Activated CD4-positive, alpha-beta memory T cell treated with anti-CD3 and anti-CD28 coated beads for 36 hours (primary cell): Measurements from ENCODE around the gene NMT1. TPM values are rescaled to one million over a fixed set of nuclear protein-coding genes. Genes with fewer than 3 reads are reported as not detected.

ENCODE experiments used
- CTCF ChIA-PET: fragments of 350-600 bp; sonication (Branson Sonifier 250); formaldehyde crosslinking; loops from one replicate; lab custom pipeline; 2021; ENCODE audit warnings: antibody characterized with exemption, inconsistent platforms; lab: Charles Lee
- POLR2A ChIA-PET: fragments of 350-600 bp; sonication (Branson Sonifier 250); formaldehyde crosslinking; loops from one replicate; lab custom pipeline; 2021; ENCODE audit warnings: antibody characterized with exemption; lab: Charles Lee
- DNase-seq: peaks from one replicate; pipeline ENCODE4 v3.0.0-alpha.2; 2020
- H3K27ac Mint-ChIP-seq: one replicate; pipeline ENCODE4 v1.8.0; 2021; ENCODE audit warnings: mixed read lengths
- H3K27me3 Mint-ChIP-seq: one replicate; pipeline ENCODE4 v1.8.0; 2021; ENCODE audit warnings: mixed read lengths
- H3K36me3 Mint-ChIP-seq: one replicate; pipeline ENCODE4 v1.8.0; 2021; ENCODE audit warnings: mixed read lengths
- H3K4me1 Mint-ChIP-seq: one replicate; pipeline ENCODE4 v1.8.0; 2021; ENCODE audit warnings: low read depth, mixed read lengths
- H3K4me3 Mint-ChIP-seq: one replicate; pipeline ENCODE4 v1.8.0; 2021; ENCODE audit warnings: mild to moderate bottlenecking, mixed read lengths
- H3K9me3 Mint-ChIP-seq: one replicate; pipeline ENCODE4 v1.8.0; 2021; ENCODE audit warnings: mixed read lengths
- intact Hi-C: fragments of 100-400 bp; cut with micrococcal nuclease; formaldehyde crosslinking; loops from one replicate; pipeline ENCODE4 v1.15.1; 2023
- total RNA-seq, 2 experiments: library from RNA; stranded (reverse); gene quantifications; one replicate each; pipeline ENCODE4 v1.2.3, GENCODE V29; 2021

The NMT1 gene
- total RNA-seq, 2 experiments from 2014 or later, result 158 TPM

DNA sequence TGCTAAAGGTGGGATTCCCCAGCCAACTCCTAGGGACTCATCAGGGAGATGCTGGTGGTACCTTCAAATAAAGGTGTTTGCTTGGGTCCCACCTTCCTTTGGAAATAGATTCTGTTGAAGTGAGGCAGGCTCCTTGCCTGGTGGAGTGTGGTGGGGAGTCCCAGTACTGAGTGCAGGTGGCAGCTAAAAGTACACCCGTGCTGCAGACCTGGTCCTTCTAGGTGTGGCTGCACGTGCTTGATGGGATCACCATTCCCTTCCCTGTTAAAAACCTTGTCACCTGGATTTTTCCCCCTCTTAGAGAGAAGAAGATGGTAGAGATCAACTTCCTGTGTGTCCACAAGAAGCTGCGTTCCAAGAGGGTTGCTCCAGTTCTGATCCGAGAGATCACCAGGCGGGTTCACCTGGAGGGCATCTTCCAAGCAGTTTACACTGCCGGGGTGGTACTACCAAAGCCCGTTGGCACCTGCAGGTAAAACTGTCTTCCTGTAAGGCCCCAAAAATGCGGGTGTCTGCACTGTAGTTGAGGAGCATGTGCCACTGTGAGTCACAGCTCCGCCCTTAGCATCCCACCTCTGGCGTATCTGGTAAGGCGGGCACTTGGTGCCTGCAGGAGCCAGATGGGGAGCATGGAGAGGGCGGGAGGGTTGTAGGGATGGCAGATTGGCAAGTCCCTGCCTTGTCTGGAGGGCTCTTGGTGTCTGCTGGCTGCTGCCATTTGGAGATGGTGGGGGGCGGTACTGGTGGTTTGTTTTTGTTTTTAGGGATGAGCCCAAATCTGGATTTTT is 37.2 kb downstream of the NMT1 start:
- DNase-seq, result no peak
- H3K27me3 Mint-ChIP-seq, result no peaks in the 10 kb centered on the region
- H3K9me3 Mint-ChIP-seq, result no peaks in the 10 kb centered on the region
- ChIA-PET CTCF (interaction anchor here (0.7 to 2.2 kb wide), 23 partner anchors 9 to 319 kb away, joined by 3 to 17 read pairs (median 6); partner anchors contain the start of gene ACBD4), POLR2A (interaction anchor here (1.1 kb wide), 1 partner anchor 50 kb away, joined by 3 read pairs; the partner anchor contains the start of gene HEXIM1)
- H3K4me3 Mint-ChIP-seq, result no peak overlapping the region
- H3K27ac Mint-ChIP-seq, result no peak overlapping the region
- intact Hi-C loops, result loop anchor here (5.0 kb wide), 1 partner anchor 66 kb away; no protein-coding TSS in a partner anchor
- no peaks in the 10 kb centered on the region for H3K4me1 Mint-ChIP-seq
- H3K36me3 Mint-ChIP-seq, result peaks cover 61% of the 10 kb centered on the region

- no peaks in the 10 kb centered on the region for H3K9me3 Mint-ChIP-seq
- DNase-seq, result peak; percentile 85
- no peak overlapping the region for H3K27ac Mint-ChIP-seq
- no peaks in the 10 kb centered on the region for H3K4me1 Mint-ChIP-seq
- H3K27me3 Mint-ChIP-seq, result no peaks in the 10 kb centered on the region
- ChIA-PET POLR2A (interaction anchor here (1.1 kb wide), 1 partner anchor 50 kb away, joined by 3 read pairs; the partner anchor contains the start of gene HEXIM1), CTCF (interaction anchor here (0.6 to 2.2 kb wide), 33 partner anchors 9 to 320 kb away, joined by 3 to 17 read pairs (median 5); partner anchors contain the start of genes ACBD4 and KIF18B)
- H3K4me3 Mint-ChIP-seq, result no peak overlapping the region
- H3K36me3 Mint-ChIP-seq, result peaks cover 62% of the 10 kb centered on the region
- intact Hi-C loops, result loop anchor here (5.0 kb wide), 1 partner anchor 67 kb away; no protein-coding TSS in a partner anchor
These were observed 37.9 kb downstream of the NMT1 start for GRCh38 chr17:45098869-45099616.

DNA sequence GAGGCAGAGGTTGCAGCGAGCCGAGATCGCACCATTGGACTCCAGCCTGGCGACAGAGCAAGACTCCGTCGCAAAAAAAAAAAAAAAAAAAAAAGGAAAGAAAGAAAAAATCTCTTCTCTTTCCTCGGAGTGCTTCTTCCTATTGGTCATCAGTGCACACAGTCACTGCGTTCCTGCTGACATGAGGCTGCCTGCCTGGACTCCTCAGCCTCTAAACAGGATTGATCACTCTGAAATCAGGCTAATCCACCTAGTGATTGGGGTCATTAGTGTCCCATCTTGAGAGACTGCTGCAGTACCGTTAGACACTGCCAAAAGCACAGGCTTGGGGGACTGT is 40.4 kb downstream of the NMT1 start:
- POLR2A ChIA-PET, result no interaction called here
- intact Hi-C loops, result no loop called here
- H3K27ac Mint-ChIP-seq, result no peak overlapping the region
- CTCF ChIA-PET, result no interaction called here
- peaks cover 52% of the 10 kb centered on the region for H3K36me3 Mint-ChIP-seq
- no peak overlapping the region for H3K4me3 Mint-ChIP-seq
- H3K4me1 Mint-ChIP-seq, result no peaks in the 10 kb centered on the region
- DNase-seq, result no peak
- no peaks in the 10 kb centered on the region for H3K27me3 Mint-ChIP-seq
- H3K9me3 Mint-ChIP-seq, result no peaks in the 10 kb centered on the region

- intact Hi-C loops, result no loop called here
- DNase-seq, result no peak
- Mint-ChIP-seq H3K4me3 (no peak overlapping the region), H3K27ac (no peak overlapping the region), H3K36me3 (peaks cover 48% of the 10 kb centered on the region), H3K27me3 (no peaks in the 10 kb centered on the region), H3K4me1 (no peaks in the 10 kb centered on the region), H3K9me3 (no peaks in the 10 kb centered on the region)
- ChIA-PET POLR2A (interaction anchor here (0.6 kb wide), 1 partner anchor 288 kb away, joined by 3 read pairs; no protein-coding TSS in a partner anchor), CTCF (interaction anchor here (1.9 kb wide), 1 partner anchor 33 kb away, joined by 6 read pairs; the partner anchor contains the start of gene ACBD4)
These were observed 41.0 kb downstream of the NMT1 start for GRCh38 chr17:45101883-45102811.

GRCh38 chr17:45102856-45103255 is 41.7 kb downstream of the NMT1 start:
- Mint-ChIP-seq H3K36me3 (peaks cover 44% of the 10 kb centered on the region), H3K4me3 (no peak overlapping the region)
- CTCF ChIA-PET, result interaction anchor here (1.2 to 1.9 kb wide), 2 partner anchors 10 to 32 kb away, joined by 4 to 6 read pairs; partner anchors contain the start of gene ACBD4

DNA sequence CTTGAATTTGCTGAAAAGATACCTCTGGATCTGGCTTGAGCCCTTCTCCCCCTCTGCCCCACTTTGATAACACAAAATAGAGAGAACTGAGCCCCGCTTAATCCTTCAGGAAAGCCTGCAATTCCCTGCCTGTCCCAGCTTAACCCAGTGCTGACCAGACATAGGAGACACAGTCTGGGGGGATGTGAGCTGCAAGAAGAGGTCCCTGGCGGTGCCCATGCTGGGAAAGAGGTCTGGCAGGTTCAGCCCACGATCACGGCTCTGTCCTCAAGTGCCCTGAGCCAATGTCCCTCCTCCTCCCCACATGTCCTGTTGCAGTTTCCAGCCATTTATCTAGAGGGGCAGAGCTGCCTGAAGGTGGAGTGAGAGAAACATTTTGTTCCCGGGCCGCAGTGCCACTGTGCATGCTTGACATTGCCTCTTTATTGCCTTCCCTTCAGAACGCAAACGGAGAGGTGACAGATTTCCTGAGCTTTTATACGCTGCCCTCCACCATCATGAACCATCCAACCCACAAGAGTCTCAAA is 42.2 kb downstream of the NMT1 start:
- H3K27ac Mint-ChIP-seq, result no peak overlapping the region
- CTCF ChIA-PET, result interaction anchor here (0.9 to 1.9 kb wide), 3 partner anchors 10 to 95 kb away, joined by 3 to 6 read pairs (median 4); partner anchors contain the start of gene ACBD4
- no peak overlapping the region for H3K4me3 Mint-ChIP-seq
- H3K9me3 Mint-ChIP-seq, result no peaks in the 10 kb centered on the region
- H3K4me1 Mint-ChIP-seq, result no peaks in the 10 kb centered on the region
- peaks cover 39% of the 10 kb centered on the region for H3K36me3 Mint-ChIP-seq
- intact Hi-C loops, result no loop called here
- DNase-seq, result no peak
- H3K27me3 Mint-ChIP-seq, result no peaks in the 10 kb centered on the region
- POLR2A ChIA-PET, result no interaction called here

More at GRCh38 chr17:45102856-45103255, 41.7 kb downstream of the NMT1 start:
- no peak for DNase-seq
- intact Hi-C loops, result no loop called here
- no peaks in the 10 kb centered on the region for H3K27me3 Mint-ChIP-seq
- H3K9me3 Mint-ChIP-seq, result no peaks in the 10 kb centered on the region
- H3K4me1 Mint-ChIP-seq, result no peaks in the 10 kb centered on the region
- POLR2A ChIA-PET, result interaction anchor here (0.6 kb wide), 1 partner anchor 288 kb away, joined by 3 read pairs; no protein-coding TSS in a partner anchor
- H3K27ac Mint-ChIP-seq, result no peak overlapping the region

- DNase-seq, result no peak
- intact Hi-C loops, result no loop called here
- ChIA-PET CTCF (interaction anchor here (0.9 to 1.9 kb wide), 3 partner anchors 11 to 94 kb away, joined by 3 to 6 read pairs (median 4); partner anchors contain the start of gene ACBD4), POLR2A (no interaction called here)
- Mint-ChIP-seq H3K4me3 (no peak overlapping the region), H3K27me3 (no peaks in the 10 kb centered on the region), H3K27ac (no peak overlapping the region), H3K36me3 (peaks cover 35% of the 10 kb centered on the region), H3K9me3 (no peaks in the 10 kb centered on the region), H3K4me1 (no peaks in the 10 kb centered on the region)
These were observed 42.9 kb downstream of the NMT1 start for GRCh38 chr17:45104029-45104428.

GRCh38 chr17:45104497-45104896 is 43.4 kb downstream of the NMT1 start:
- Mint-ChIP-seq H3K9me3 (no peaks in the 10 kb centered on the region), H3K36me3 (peaks cover 30% of the 10 kb centered on the region), H3K4me1 (no peaks in the 10 kb centered on the region), H3K4me3 (no peak overlapping the region), H3K27ac (no peak overlapping the region), H3K27me3 (no peaks in the 10 kb centered on the region)
- no peak for DNase-seq
- intact Hi-C loops, result no loop called here
- CTCF ChIA-PET, result interaction anchor here (2.1 kb wide), 1 partner anchor 31 kb away, joined by 4 read pairs; the partner anchor contains the start of gene ACBD4
- POLR2A ChIA-PET, result no interaction called here

GRCh38 chr17:45104907-45105624 is 43.9 kb downstream of the NMT1 start:
- POLR2A ChIA-PET, result no interaction called here
- Mint-ChIP-seq H3K4me3 (no peak overlapping the region), H3K4me1 (no peaks in the 10 kb centered on the region), H3K36me3 (peaks cover 27% of the 10 kb centered on the region), H3K9me3 (no peaks in the 10 kb centered on the region), H3K27ac (no peak overlapping the region), H3K27me3 (no peaks in the 10 kb centered on the region)
- CTCF ChIA-PET, result interaction anchor here (2.1 kb wide), 1 partner anchor 31 kb away, joined by 4 read pairs; the partner anchor contains the start of gene ACBD4
- DNase-seq, result no peak
- intact Hi-C loops, result no loop called here

- POLR2A ChIA-PET, result interaction anchor here (0.5 kb wide), 1 partner anchor 45 kb away, joined by 3 read pairs; no protein-coding TSS in a partner anchor
- DNase-seq, result no peak
- Mint-ChIP-seq H3K27me3 (no peaks in the 10 kb centered on the region), H3K27ac (no peak overlapping the region), H3K4me1 (no peaks in the 10 kb centered on the region), H3K9me3 (no peaks in the 10 kb centered on the region), H3K4me3 (no peak overlapping the region), H3K36me3 (peaks cover 27% of the 10 kb centered on the region)
- intact Hi-C loops, result no loop called here
- CTCF ChIA-PET, result interaction anchor here (2.1 kb wide), 1 partner anchor 29 kb away, joined by 4 read pairs; the partner anchor contains the start of gene ACBD4
These were observed 45.0 kb downstream of the NMT1 start for GRCh38 chr17:45106096-45106495.
